ENCODE results near the gene CRISP1.
"Not testable (repeated sequence)": the region's sequence is repeated elsewhere in the genome, so short reads cannot be mapped to it uniquely, and the experiment has no call there.

Gene CRISP1

DNA sequence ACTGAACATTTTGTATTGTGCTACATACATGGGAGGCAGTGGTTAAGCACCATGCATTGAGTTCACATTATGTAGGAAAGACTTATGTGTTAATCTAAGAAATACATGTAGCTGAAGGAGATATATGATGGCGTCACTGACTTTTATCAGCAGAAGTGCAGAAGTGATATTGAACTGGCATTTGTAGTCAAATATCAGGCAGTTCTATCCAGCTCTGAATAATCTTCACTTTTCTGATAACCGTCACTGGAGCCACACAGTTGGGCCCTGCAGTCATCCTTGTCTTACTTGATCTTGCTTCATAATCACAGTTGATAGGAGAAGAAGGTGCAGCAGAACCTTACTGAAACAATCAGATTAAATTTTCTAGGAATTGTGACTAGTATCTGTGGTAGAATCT is 26.4 kb downstream of the CRISP1 start:
- DNase-seq: no peak

- no peak for DNase-seq
Observed at GRCh38 chr6:49839162-49839561, 27.2 kb downstream of the CRISP1 start.

GRCh38 chr6:49835140-49835539 is 31.2 kb downstream of the CRISP1 start:
- no peak for DNase-seq

DNA sequence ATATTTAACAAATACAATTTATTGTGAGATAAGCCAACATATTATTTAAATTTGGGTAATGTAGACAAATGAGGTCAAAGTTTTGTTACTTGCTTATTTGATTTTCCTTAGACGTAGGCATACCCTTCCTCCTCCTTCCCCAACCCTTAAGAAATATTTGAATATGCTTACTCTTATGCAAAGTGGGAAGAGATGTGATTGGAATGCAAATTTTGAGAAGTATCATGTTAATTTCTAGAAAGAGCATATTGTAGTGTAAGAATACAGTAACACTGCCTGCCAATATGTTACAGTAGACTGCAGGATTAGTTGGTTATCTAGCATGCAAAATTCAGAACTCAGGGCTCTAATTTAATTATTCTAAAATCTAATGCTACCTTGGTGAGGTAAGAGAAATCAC is 32.9 kb downstream of the CRISP1 start:
- DNase-seq: no peak

- no peak for DNase-seq
Observed at GRCh38 chr6:49826743-49827406, 39.5 kb downstream of the CRISP1 start.

DNA sequence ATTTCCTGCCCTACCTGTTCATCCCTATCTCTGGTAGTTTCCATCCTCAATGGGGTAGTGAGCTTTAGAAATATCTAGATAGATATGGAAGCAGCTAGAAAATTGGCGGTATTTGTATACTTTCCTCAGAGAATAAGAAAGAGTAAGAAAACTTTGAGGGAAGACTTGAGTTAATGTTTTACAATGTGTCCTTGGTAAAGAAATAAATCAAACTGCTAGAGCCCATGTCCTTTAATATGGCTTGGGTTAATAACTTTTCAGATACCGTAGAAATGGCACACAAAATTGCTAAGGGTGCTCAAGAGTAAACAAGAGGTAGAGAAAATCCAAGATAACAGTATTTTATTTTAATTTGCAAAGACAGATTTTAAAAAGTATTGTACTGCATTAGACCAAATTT is 51.2 kb downstream of the CRISP1 start:
- DNase-seq: no peak

- no peak for DNase-seq
Observed at GRCh38 chr6:49813248-49813647, 53.1 kb downstream of the CRISP1 start.

GRCh38 chr6:49806145-49806544 is 60.2 kb downstream of the CRISP1 start:
- no peak for DNase-seq

DNA sequence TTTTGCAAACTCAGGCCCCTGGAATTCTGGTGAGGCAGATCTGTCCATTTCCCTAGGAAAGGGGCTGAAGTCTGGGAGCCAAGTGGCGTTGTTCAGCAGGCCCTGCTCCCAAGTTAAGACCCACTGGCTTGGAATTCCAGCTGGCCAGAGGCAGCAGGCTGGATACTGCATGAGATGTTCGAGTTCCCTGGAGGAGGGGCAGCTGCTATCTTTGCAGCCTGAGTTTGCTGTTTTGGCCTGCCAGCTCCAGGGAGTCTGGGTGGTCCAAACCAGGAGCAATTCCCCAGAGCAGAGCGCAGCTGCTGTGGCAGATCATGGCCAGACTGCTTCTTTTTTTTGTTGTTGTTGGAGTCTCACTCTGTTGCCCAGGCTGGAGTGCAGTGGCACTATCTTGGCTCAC is 61.1 kb downstream of the CRISP1 start:
- DNase-seq: no peak

DNA sequence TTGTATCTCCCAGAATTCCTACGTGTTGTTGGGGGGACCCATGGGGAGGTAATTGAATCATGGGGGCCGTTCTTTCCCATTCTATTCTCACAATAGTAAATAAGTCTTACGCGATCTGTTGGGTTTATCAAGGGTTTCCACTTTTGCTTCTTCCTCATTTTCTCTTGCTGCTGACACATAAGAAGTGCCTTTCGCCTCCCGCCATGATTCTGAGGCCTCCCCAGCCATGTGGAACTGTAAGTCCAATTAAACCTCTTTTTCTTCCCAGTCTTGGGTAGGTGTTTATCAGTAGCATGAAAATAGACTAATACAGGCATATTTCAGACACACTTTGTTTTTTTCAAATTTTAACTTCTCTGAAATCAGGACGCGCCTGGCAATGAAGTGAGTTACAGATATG is 64.8 kb downstream of the CRISP1 start:
- DNase-seq: no peak

- no peak for DNase-seq
Observed at GRCh38 chr6:49799090-49799489, 67.2 kb downstream of the CRISP1 start.

- DNase-seq: not testable (repeated sequence)
Observed at GRCh38 chr6:49796842-49797455, 69.4 kb downstream of the CRISP1 start.

GRCh38 chr6:49790341-49790740 is 76.0 kb downstream of the CRISP1 start:
- DNase-seq: no peak

DNA sequence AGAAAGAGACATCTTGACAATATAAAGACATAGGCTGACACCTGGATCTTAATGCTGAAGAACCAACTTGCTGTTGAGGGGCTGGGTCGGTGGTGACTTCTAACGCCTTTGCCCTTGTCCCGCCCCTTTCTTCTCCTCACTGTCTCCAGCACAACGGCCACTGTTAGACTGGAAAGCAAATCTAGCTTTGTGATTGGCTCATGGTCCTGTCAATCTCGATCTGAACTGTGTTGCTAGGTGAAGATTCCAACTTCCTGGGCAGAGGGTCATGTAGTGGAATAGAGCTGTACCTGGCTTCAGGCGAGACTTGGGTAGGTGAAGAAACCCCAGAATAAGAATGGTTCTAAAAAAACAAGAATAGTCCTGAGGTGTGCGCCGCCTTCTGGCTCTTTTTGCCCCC is 79.2 kb downstream of the CRISP1 start, which contains the start of gene PGK2:
Gene PGK2 (minus strand): TSS at position 110 of the 400 bp plus-strand sequence. CDS start 98 bp downstream, at position 12.
- DNase-seq: no peak

DNA sequence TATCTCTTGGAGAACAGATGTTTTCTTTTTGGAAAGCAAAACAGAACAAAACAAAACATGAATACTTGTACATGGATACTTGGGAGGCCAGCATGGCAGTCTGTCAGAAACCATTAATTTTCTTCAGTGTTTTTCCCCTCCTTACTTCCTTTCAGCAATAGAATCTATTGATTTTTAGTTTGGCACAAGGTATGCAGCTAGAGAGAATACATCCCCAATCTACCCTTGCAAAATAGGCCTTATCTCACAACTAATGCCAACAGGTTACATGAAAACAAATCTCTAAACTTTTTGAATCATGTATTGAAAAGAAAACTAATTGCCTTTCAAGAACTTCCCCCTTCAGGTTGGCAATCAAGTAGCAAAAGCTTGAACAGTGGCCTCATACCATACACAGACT is 82.1 kb downstream of the CRISP1 start:
- no peak for DNase-seq
